GM19397 (cell line): Measurements from ENCODE around the gene EMC9.

Source experiments
- ATAC-seq: cut with Tn5 transposase; IDR thresholded peaks from one replicate; pipeline ENCODE4 v1.9.1; 2021; ENCODE audit warnings: mild to moderate bottlenecking, moderate library complexity; ENCODE audit not compliant: unreplicated experiment

The EMC9 gene

DNA sequence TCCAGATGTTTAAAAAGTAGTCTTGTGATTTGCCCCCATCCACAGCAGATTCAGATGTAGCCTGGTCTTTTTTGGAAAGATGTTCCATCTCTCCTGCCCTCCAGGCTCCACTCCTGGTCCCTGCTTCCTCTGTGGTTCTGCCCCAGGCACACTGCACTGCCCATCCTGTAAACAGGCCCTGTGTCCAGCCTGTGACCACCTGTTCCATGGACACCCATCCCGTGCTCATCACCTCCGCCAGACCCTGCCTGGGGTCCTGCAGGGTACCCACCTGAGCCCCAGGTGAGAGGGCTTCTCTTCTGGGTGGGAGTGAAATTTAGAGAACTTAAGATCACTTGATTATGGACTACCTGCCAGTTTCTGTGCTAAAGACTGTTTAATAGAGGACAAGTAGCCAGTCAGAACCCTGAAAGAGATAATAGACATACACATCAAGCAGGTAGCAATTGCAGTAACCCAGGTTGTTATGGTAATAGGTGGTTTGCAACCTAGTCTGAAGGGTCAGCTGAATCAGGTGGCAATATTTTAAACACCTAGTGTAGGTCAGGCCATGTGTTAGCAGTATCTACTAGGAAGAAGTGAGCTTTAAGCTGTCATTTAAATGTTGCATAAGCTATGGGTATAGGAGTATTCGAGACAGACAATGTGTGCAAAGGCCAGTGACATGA lies 8.0 kb upstream of the EMC9 start:
- ATAC-seq: no peak

DNA sequence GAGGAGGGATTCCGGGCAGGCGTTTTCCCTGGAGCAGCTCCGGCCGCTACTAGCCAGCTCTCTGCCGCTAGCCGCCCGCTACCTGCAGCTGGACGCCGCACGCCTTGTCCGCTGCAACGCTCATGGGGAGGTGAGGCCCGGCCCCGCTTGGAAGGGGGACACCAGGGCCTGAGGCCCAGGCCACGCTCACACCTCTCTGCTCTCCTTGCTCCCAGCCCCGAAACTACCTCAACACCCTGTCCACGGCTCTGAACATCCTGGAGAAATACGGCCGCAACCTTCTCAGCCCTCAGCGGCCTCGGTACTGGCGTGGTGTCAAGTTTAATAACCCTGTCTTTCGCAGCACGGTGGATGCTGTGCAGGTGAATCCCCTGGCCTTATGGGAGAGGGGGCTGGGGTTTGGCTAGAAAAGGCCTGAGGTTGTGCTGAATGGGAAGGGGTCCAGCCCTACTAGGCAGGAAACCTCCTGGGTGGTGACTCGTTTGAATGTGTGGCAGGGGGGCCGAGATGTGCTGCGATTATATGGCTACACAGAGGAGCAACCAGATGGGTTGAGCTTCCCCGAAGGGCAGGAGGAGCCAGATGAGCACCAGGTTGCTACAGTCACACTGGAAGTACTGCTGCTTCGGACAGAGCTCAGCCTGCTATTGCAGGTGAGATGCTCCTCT lies 6.5 kb upstream of the EMC9 start:
- no peak for ATAC-seq

DNA sequence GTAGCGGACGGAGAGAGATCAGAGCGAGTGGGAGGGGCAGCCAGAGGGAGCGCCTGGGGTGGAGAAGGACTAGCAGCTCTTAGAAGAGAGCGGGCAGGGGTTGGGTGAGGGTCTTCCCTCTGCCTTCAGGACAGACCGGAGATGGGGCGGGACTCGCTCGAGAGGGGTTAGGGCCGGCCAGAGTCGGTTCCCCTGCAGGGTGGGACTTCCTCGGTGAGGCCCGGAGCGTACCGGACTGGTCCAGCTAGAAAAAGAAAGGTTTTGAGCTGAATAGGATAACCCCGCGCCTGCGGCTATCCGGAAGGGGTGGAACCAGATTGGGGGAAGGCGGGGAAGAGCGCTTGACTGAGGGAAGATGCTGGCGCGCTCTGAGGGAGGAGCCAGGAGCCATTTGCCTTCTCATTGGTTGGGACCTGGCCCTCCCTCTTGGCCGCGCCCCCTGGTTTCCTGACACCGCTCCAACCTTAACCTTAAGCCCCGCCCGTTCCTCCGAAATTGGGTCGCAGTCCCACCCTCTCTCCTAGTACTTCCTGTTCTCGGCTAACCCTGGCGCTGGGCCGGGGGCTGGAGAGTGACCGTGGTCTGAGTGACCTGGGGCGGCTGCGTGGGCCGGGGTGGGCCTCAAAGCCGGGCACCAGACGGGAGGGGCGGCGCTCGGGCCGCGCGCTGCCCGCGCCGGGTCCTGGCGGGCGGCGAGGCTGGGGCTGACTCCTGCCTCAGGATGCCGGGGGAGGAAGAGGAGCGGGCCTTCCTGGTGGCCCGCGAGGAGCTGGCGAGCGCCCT lies 5.8 kb upstream of the EMC9 start, which contains the start of gene RNF31:
RNF31 (plus strand) TSS at position 521 of the 783 bp plus-strand sequence; CDS start at position 722, 201 bp downstream.
- ATAC-seq: peak; percentile 80

DNA sequence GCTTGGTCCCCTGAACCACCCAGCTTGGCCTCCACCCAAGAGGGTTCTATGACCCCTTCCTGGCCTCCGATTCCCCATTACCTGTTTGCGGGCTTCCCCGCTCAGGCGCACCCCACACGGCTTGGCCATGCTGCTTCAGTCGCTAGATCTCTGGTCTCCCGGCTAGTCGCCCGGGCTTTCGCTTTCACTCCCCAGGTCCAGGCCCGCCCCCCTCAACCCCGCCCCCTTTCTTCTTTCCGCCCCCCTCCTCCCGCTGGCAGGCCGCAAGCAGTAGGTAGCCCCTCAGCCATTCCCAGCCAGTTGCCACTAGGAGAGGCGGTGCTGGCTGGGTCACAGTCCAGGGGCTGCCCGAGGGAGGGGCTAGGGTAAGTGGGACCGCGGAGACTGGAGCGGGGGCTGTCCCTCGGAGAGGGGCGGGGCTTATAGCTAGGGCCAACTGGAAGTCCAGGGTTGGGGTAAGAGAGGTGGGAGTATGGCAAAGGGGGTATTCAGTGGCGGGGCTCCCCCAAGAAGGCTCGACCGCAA lies 5.1 kb upstream of the EMC9 start, which contains the start of gene PSME2:
PSME2 (minus strand) TSS at position 158 of the 525 bp plus-strand sequence; CDS start at position 129, 29 bp downstream.
- peak; percentile 52 for ATAC-seq

DNA sequence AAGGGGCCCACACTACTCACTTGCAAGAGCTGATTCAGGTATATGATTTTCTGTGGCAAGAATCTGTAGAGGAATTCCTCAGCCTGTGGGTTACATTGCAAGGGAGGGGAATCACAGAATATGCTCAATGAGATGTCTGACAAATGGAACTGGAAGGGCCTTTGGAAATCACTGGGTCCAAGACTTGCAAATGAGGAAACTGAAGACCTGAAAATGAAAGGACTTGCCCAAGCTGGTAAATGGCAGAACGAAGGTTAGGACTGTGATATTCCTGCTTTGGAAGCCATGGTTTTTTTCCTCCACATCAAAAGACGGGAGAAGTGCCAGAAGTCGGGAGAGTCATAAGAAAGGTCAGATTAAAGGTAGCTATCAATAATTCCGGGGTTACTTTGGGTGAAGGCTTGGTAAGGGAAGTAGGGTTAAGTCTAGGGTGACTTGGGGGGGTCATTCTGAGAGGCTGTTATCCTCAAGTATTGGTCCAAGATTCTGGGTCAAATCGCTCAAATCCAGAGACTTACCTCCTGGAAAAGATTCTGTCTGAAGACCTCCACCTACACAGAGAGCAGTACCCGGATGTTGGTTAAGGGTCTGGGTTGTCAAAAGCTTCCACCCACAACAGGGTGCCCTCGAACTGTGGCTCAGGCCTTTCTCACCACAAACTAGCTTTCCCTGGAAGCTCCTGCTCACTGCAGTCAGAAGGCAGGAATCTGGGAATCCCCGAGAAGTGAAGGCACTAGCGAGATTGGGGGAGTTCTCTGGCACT lies 4.5 kb upstream of the EMC9 start:
- ATAC-seq: no peak

DNA sequence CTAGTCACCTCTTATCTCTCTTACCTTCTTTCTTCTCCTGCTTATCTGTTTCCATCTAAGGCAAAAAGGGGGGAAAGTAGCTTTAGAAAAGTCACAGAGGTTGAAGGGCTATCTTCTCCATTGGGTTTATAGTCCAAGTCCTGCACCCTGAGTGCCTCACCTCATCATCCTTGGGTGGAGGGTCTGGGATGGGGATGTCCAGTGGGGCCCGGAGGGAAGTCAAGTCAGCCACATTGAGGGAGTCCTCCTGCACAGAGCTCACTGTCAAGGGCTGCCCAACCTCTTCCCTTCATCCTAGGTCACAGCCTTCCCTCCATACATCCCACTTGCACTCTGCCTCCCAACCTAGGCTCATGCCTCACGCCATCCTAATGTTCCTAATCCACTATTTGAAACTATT lies 3.8 kb upstream of the EMC9 start:
- no peak for ATAC-seq

DNA sequence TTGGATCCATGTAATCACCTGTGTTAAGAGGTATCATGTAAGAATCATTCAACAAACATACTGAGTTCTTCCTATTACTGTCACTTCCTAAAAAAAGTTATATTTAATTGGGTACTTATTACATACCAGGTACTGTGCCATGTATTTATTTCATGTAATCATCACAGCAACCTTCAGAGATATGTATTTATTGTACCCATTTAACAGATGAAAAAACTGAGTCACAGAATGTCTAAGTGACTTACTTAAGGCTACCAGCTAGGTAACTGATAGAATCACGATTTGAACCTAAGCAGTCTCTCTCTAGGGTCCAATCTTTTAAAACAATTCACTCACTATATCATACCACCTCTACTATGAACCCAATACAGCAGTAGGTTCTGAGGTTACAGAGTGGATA lies 3.1 kb upstream of the EMC9 start:
- ATAC-seq: no peak

DNA sequence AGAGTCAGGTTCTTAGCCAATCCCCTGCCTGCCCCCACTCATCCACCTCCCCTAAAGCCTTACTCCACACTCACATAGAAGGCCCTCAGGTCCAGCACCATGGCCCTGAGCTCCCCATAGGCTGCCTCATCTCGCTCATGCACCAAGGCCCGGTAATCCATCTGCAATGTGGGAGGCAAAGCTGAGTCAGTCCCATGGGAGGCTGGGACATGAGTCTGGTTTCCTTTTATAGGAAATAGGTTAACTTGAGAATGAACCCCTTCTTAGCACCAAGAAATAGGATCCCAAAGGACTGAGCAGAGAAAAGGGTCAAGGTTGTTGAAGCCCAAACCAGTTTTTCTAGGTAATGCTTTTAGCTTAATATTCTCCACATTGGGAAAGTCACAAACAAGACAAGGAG lies 2.1 kb upstream of the EMC9 start:
- no peak for ATAC-seq

DNA sequence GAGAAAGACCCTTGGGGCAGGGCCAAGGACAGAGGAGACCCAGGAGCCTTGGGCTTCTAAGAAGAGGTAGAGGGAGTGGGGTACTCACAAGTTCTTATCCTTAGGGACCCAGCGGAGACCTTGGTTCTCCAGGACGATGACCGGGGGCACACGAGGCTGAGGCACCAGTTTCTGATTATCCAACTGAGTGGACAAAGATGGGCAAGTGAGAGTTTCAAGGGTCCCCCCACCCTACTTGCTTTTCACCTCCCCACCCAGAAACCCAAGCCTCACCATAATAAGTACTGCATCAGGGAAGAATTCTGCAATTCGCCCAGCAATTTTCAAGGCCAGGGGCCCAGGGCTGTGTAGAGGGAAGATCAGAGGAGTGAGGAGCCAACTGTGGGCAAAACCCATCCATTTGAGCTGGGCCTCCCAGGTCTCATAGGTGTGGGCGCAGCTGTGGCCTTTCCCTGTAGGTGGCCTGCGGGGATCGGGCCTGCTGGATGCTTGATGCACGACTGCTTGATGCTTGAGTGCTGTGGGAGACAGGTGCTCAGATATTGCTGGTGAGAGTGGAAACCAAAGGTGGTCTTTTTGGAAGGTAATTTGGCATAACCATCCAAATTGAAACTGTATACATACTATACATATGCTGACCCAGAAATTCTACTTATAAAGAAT lies 2.0 kb downstream of the EMC9 start:
- ATAC-seq: no peak

DNA sequence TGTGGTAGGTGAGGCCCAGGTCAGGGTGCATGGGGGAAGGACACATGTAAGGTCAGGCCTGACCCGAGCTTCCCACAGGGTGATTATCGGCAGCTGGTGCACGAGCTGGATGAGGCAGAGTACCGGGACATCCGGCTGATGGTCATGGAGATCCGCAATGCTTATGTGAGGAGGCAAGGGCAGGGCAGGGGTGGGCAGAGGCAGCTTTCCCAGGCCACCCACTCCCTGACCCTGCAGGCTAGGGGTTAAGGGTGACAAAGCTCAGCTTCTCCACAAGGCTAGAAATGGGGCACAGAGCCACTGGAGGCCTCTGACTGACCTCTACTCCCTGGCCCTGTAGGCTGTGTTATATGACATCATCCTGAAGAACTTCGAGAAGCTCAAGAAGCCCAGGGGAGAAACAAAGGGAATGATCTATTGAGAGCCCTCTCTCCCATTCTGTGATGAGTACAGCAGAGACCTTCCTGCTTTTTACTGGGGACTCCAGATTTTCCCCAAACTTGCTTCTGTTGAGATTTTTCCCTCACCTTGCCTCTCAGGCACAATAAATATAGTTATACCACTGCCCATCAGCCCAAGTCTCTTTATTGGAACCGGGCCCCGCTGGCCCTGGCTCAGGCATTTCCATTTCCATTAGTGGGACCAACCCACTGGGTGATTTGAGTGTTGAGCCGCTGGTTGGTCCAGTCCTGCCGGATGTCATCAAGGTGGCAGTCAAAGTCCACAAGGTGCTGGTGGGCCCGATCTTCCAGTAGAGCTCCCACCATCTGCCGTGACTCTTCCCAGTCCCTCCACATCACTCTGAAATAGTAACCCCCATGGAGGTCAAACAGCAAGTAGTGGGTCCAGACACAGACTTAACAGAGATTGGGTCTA lies 2.8 kb downstream of the EMC9 start:
- no peak for ATAC-seq

DNA sequence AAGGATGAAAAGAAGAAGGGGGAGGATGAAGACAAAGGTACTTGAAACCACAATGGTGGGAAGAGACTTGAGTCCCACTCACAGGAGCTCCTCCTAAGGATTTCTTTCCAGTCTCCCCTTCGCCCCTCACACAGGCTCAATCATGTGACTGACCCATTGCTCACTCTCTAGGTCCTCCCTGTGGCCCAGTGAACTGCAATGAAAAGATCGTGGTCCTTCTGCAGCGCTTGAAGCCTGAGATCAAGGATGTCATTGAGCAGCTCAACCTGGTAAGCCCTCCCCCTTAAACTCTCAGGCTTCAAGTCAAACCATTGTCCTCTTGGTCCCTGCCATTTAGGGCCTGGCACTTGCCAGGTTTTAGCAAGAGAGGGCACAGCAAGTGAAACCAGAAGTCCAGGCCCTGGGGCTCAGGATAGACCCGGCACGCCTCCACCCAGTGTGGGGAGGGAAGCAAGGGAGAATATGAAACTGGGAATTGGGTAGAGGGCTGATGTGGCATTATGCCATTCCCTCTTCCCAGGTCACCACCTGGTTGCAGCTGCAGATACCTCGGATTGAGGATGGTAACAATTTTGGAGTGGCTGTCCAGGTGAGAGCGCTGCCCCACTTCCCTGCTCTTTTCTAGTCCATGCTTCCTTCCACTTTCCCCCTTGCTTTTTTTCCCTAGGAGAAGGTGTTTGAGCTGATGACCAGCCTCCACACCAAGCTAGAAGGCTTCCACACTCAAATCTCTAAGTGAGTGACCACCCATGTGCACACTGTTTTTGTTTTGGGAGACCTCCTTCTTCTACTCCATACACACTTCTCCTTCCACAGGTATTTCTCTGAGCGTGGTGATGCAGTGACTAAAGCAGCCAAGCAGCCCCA lies 3.6 kb downstream of the EMC9 start:
- ATAC-seq: no peak

DNA sequence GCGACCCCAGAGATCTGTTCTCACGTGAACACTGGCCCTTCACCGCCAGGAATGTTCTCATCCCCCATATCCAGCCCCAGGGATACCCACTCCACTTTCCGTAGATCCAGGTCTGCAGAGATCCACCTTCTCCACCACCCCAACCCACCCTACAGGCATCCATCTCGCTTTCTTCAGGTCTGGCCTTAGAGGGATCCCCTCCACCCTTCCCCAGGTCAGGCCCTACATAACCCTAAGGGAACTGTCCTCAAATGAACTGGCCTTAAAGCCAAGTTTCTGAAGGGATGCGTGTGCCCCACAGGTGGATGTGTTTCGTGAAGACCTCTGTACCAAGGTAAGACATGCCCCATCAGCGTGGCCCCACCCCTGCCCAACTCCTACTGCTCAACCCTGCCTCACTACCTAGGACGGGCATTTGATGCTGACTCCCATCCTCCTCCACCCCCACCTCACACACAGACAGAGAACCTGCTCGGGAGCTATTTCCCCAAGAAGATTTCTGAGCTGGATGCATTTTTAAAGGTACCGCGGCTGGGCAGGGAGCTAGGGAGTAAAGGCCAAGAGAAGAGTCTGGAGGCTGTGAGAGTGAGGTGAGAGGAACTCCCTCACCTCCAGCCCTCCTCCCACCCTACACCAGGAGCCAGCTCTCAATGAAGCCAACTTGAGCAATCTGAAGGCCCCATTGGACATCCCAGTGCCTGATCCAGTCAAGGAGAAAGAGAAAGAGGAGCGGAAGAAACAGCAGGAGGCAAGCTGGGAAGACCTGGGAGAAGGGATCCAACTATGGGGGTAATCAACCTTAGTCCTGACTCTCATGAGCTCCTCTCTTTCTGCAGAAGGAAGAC lies 4.5 kb downstream of the EMC9 start:
- ATAC-seq: no peak

DNA sequence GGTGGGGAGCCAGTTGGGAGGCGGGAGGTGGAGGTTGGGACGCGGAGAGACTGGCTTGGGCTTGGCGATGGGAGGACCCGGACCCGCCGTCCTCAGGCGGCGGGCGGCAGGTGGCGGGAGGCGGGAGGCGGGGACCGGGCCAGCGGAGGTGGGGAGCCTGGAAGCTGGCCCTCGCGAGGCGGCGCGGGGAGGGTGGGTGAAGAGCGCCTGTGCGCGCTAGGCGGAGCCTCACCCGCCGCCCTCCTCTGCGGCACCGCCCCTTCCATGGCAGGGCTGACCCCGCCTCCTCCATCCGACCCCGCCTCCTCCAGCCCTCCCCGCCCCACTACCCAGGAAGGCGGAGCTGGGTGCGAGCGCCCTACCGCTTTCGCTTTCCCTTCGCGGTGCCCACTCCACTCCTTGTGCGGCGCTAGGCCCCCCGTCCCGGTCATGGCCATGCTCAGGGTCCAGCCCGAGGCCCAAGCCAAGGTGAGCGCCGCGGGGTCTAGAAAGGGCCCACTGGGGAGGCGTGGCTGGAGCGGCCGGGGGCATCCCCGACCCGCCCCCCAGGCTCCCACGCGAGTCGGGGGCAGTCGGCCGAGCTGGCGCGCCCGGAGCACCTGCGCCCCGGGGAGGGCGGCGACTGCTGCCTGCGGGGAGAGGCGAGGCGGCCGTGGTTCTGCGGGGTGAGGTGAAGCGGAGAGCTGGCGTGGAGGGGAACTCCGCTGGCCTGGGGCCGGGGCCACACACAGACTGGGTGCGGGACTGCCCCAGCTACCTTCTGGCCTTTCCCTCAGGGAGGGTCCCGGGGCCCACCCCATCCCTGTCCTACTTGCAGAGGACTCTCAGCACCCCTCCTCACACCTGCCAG lies 5.3 kb downstream of the EMC9 start, which contains the start of gene PSME1:
PSME1 (plus strand) TSS at position 361 of the 850 bp plus-strand sequence; CDS start at position 430, 69 bp downstream.
- peak; percentile 83 for ATAC-seq

DNA sequence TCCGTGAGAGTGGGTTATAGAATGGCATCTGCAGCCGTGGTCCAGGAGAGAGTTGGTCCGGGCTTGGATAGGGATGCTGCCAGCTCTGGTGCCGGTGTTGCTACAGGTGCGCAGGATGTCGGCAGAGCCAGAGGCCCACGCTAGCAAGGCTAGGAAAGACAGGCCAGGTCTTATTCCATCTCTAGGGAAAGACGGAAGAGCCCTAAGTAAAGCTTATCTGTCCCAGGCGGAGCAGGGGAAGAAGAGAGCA lies 5.9 kb downstream of the EMC9 start:
- no peak for ATAC-seq

DNA sequence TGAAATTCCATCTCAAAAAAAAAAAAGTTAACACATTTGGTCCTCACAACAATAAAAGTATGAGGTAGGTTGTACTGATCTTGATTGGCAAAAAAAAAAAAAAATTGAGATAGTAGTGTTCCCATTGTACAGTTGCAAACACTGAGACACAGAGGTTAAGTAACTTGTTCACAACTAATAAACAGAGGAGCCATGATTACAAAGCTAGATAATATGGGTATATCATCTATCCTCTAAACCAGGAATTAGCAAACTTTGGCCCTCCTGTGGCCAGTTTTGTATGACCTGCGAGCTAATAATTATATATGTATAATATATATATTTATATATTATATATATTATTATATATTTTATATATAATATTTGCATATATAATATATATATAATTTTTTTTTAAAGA lies 7.7 kb downstream of the EMC9 start:
- ATAC-seq: no peak

DNA sequence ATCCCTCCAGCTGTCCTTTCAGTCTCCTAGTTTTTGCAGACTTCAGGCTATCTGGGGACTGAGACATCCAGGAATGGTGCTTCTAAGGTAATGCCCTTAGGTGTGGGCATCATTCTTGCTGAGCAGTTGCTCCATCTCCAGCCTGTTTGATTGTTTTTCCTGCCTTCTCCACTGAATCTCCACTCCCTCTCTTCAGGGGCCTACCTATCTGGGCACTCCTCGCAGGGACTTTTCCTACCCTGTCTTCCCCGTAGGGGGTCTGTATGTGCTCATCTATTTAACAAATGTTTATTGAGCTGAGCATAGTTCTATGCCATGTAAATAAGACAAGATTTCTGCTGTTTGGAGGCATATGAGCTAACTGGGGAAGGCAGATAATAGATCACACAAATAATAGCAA lies 8.4 kb downstream of the EMC9 start:
- ATAC-seq: no peak
